Measurements from ENCODE around the gene GABRE. TPM values are rescaled to one million over a fixed set of nuclear protein-coding genes. Genes with fewer than 3 reads are reported as not detected.
A peak's percentile ranks its signal among the peaks of the same experiment; 100 is the strongest.

GABRE gene
- total and polyA plus RNA-seq, 2 donors from 2014 or later, result 3.3 to 16.6 TPM

GRCh38 chrX:151977923-151978322, 3.4 kb upstream of the GABRE start:
- H3K4me1 ChIP-seq (ENCODE audit: control insufficient read depth in 2 of 3, insufficient read depth in 2 of 3, low read depth in 1 of 3, low read length in 3 of 3), result no peaks in the 10 kb centered on the region
- H3K4me3 ChIP-seq (ENCODE audit: low read length in 3 of 3), result no peak overlapping the region
- intact Hi-C loops (cut with DNase I), result no loop called here
- no peaks in the 10 kb centered on the region for H3K36me3 ChIP-seq (ENCODE audit: control insufficient read depth in 2 of 3, insufficient read depth in 3 of 3, low read length in 3 of 3)
- peaks cover 4% of the 10 kb centered on the region for H3K27me3 ChIP-seq (ENCODE audit: control insufficient read depth, insufficient read depth, low read length)
- no peak overlapping the region for H3K27ac ChIP-seq (ENCODE audit: low read depth in 2 of 2, low read length in 2 of 2)
- FAIRE-seq, result no peak
- TF ChIP-seq CTCF (IDR thresholded peaks at IDR 0.05; ENCODE audit: borderline replicate concordance, extremely low read depth, insufficient read depth), result no peak
- H3K9me3 ChIP-seq (ENCODE audit: control insufficient read depth in 2 of 3, insufficient read depth in 1 of 3, low read length in 3 of 3), result no peaks in the 10 kb centered on the region
- H3K9ac ChIP-seq (ENCODE audit: low read length in 3 of 3), result no peak overlapping the region
- no peak for DNase-seq

GRCh38 chrX:151977009-151977408, 2.5 kb upstream of the GABRE start:
- Histone ChIP-seq H3K27me3 (ENCODE audit: control insufficient read depth, insufficient read depth, low read length) (peaks cover 4% of the 10 kb centered on the region), H3K36me3 (ENCODE audit: control insufficient read depth in 2 of 3, insufficient read depth in 3 of 3, low read length in 3 of 3) (no peaks in the 10 kb centered on the region), H3K9ac (ENCODE audit: low read length in 3 of 3) (no peak overlapping the region), H3K9me3 (ENCODE audit: control insufficient read depth in 2 of 3, insufficient read depth in 1 of 3, low read length in 3 of 3) (no peaks in the 10 kb centered on the region), H3K4me3 (ENCODE audit: low read length in 3 of 3) (no peak overlapping the region), H3K27ac (ENCODE audit: low read depth in 2 of 2, low read length in 2 of 2) (no peak overlapping the region), H3K4me1 (ENCODE audit: control insufficient read depth in 2 of 3, insufficient read depth in 2 of 3, low read depth in 1 of 3, low read length in 3 of 3) (no peaks in the 10 kb centered on the region)
- no peak for TF ChIP-seq CTCF (IDR thresholded peaks at IDR 0.05; ENCODE audit: borderline replicate concordance, extremely low read depth, insufficient read depth)
- intact Hi-C loops (cut with DNase I), result no loop called here
- no peak for FAIRE-seq
- DNase-seq, result no peak

GRCh38 chrX:151975736-151976275, 1.3 kb upstream of the GABRE start:
- H3K9ac ChIP-seq (ENCODE audit: low read length in 3 of 3), result no peak overlapping the region
- TF ChIP-seq CTCF (IDR thresholded peaks at IDR 0.05; ENCODE audit: borderline replicate concordance, extremely low read depth, insufficient read depth), result no peak
- no peaks in the 10 kb centered on the region for H3K36me3 ChIP-seq (ENCODE audit: control insufficient read depth in 2 of 3, insufficient read depth in 3 of 3, low read length in 3 of 3)
- no peak overlapping the region for H3K4me3 ChIP-seq (ENCODE audit: low read length in 3 of 3)
- H3K27ac ChIP-seq (ENCODE audit: low read depth in 2 of 2, low read length in 2 of 2), result no peak overlapping the region
- DNase-seq (no peak), FAIRE-seq (no peak)
- no peaks in the 10 kb centered on the region for H3K9me3 ChIP-seq (ENCODE audit: control insufficient read depth in 2 of 3, insufficient read depth in 1 of 3, low read length in 3 of 3)
- no peaks in the 10 kb centered on the region for H3K4me1 ChIP-seq (ENCODE audit: control insufficient read depth in 2 of 3, insufficient read depth in 2 of 3, low read depth in 1 of 3, low read length in 3 of 3)
- intact Hi-C loops (cut with DNase I), result no loop called here
- H3K27me3 ChIP-seq (ENCODE audit: control insufficient read depth, insufficient read depth, low read length), result peaks cover 4% of the 10 kb centered on the region

- DNase-seq (peak in 1 of 5 donors; percentile 34), FAIRE-seq (no peak)
- Histone ChIP-seq H3K27ac (ENCODE audit: low read depth in 2 of 2, low read length in 2 of 2) (no peak overlapping the region), H3K4me1 (ENCODE audit: control insufficient read depth in 2 of 3, insufficient read depth in 2 of 3, low read depth in 1 of 3, low read length in 3 of 3) (no peaks in the 10 kb centered on the region), H3K4me3 (ENCODE audit: low read length in 3 of 3) (no peak overlapping the region), H3K9ac (ENCODE audit: low read length in 3 of 3) (no peak overlapping the region), H3K36me3 (ENCODE audit: control insufficient read depth in 2 of 3, insufficient read depth in 3 of 3, low read length in 3 of 3) (no peaks in the 10 kb centered on the region), H3K27me3 (ENCODE audit: control insufficient read depth, insufficient read depth, low read length) (peaks cover 4% of the 10 kb centered on the region), H3K9me3 (ENCODE audit: control insufficient read depth in 2 of 3, insufficient read depth in 1 of 3, low read length in 3 of 3) (no peaks in the 10 kb centered on the region)
- no peak for TF ChIP-seq CTCF (IDR thresholded peaks at IDR 0.05; ENCODE audit: borderline replicate concordance, extremely low read depth, insufficient read depth)
- intact Hi-C loops (cut with DNase I), result no loop called here
Measured at GRCh38 chrX:151975228-151975593, 735 bp upstream of the GABRE start.

All from kidney (tissue), 14 donors.